ENCODE data around the gene MAD1L1.

Gene MAD1L1

DNA sequence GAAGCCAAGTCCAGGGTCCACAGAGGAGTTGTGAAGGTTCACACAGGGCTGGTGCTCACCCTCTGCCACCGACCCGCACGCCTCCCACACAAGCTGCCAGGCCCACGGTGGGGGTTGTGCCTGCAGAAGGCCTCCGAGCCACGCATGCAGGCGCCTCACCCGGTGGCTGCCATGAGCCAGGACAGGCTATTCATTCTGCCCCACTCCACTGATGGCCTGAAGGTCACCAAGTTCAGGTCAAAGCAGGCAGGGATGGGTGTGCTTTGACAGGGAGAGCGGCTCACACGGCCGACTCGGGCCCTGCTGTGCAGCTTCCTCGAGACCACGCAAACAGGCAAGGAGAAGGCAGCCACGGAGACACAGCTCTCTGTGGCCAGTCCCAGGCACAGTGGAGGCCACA is 143.9 kb downstream of the MAD1L1 start:
- DNase-seq: no peak
- Histone ChIP-seq H3K9me3 (no peaks in the 10 kb centered on the region), H3K36me3 (0 out of 2 replicates have a peak, but pooled peaks cover 3% of the 10 kb centered on the region), H3K4me3 (ENCODE audit: low read depth, low read length) (no peak overlapping the region), H3K4me1 (no peaks in the 10 kb centered on the region), H3K27me3 (no peaks in the 10 kb centered on the region)
- TF ChIP-seq CTCF (IDR thresholded peaks at IDR 0.05; ENCODE audit: low read depth, low read length): no peak

DNA sequence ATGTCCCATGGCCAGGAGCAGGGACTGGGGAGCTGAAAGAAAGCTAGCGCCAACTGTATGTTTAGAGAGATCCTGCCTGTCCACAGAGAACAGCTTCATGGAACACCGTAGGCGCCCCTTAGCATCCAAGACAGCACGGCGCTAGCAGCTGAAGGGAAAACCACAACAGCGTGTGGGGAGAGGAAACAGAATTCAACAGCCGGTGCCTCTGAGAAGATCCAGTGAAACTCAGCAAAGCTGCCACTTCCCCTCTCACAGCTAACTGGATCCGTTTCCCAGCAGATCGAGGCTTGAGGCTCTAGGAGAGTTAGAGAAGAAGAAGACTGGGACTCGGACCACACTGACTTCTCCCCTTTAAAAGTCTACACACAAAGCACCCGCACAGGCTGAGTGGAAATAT is 145.0 kb downstream of the MAD1L1 start:
- TF ChIP-seq CTCF (IDR thresholded peaks at IDR 0.05; ENCODE audit: low read depth, low read length): no peak
- H3K27me3 ChIP-seq: no peaks in the 10 kb centered on the region
- no peaks in the 10 kb centered on the region for H3K9me3 ChIP-seq
- no peak overlapping the region for H3K4me3 ChIP-seq (ENCODE audit: low read depth, low read length)
- peaks cover 5% of the 10 kb centered on the region for H3K4me1 ChIP-seq
- peaks cover 8% of the 10 kb centered on the region; the same call in 1 of the 2 replicates for H3K36me3 ChIP-seq
- DNase-seq: no peak

GRCh38 chr7:2086229-2086628 is 146.5 kb downstream of the MAD1L1 start:
- Histone ChIP-seq H3K27me3 (no peaks in the 10 kb centered on the region), H3K4me3 (ENCODE audit: low read depth, low read length) (no peak overlapping the region), H3K9me3 (no peaks in the 10 kb centered on the region), H3K36me3 (peaks cover 8% of the 10 kb centered on the region; the same call in 1 of the 2 replicates), H3K4me1 (peaks cover 20% of the 10 kb centered on the region)
- no peak for TF ChIP-seq CTCF (IDR thresholded peaks at IDR 0.05; ENCODE audit: low read depth, low read length)
- no peak for DNase-seq

GRCh38 chr7:2085804-2086203 is 146.9 kb downstream of the MAD1L1 start:
- no peak for TF ChIP-seq CTCF (IDR thresholded peaks at IDR 0.05; ENCODE audit: low read depth, low read length)
- Histone ChIP-seq H3K4me3 (ENCODE audit: low read depth, low read length) (no peak overlapping the region), H3K4me1 (peaks cover 24% of the 10 kb centered on the region), H3K9me3 (no peaks in the 10 kb centered on the region), H3K36me3 (peaks cover 8% of the 10 kb centered on the region; the same call in 1 of the 2 replicates), H3K27me3 (no peaks in the 10 kb centered on the region)
- no peak for DNase-seq

- H3K9me3 ChIP-seq: no peaks in the 10 kb centered on the region
- no peak overlapping the region for H3K4me3 ChIP-seq (ENCODE audit: low read depth, low read length)
- no peaks in the 10 kb centered on the region for H3K27me3 ChIP-seq
- peaks cover 5% of the 10 kb centered on the region; the same call in 1 of the 2 replicates for H3K36me3 ChIP-seq
- peaks cover 30% of the 10 kb centered on the region for H3K4me1 ChIP-seq
- no peak for TF ChIP-seq CTCF (IDR thresholded peaks at IDR 0.05; ENCODE audit: low read depth, low read length)
- no peak for DNase-seq
Observed at GRCh38 chr7:2084781-2085505, 147.8 kb downstream of the MAD1L1 start.

DNA sequence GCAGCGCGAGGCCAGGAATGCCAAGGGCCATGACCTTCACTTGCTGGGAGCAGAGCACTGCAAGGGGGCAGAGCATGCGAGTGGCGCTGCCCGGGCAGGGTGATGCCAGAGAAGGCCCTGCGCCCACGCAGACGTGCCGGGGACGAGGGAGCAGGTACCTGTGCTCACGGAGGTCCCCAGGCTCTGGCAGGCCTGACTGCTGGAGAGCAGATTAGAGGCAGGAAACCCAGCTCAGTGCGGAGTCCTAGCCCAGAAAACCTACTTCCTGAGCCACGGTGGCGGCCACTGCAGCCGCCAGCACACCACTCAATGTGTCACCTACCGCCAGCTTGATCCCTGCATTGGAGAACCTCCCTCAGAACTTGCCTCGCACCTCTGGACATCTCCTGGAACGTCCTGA is 148.4 kb downstream of the MAD1L1 start:
- no peak for TF ChIP-seq CTCF (IDR thresholded peaks at IDR 0.05; ENCODE audit: low read depth, low read length)
- peaks cover 5% of the 10 kb centered on the region; the same call in 1 of the 2 replicates for H3K36me3 ChIP-seq
- H3K9me3 ChIP-seq: no peaks in the 10 kb centered on the region
- H3K27me3 ChIP-seq: no peaks in the 10 kb centered on the region
- no peak overlapping the region for H3K4me3 ChIP-seq (ENCODE audit: low read depth, low read length)
- H3K4me1 ChIP-seq: peaks cover 36% of the 10 kb centered on the region
- no peak for DNase-seq

Measured in BE2C (cell line).